ENCODE measurements around the gene CBARP.
"Not testable (repeated sequence)": the region's sequence is repeated elsewhere in the genome, so short reads cannot be mapped to it uniquely, and the experiment has no call there.

Gene CBARP

DNA sequence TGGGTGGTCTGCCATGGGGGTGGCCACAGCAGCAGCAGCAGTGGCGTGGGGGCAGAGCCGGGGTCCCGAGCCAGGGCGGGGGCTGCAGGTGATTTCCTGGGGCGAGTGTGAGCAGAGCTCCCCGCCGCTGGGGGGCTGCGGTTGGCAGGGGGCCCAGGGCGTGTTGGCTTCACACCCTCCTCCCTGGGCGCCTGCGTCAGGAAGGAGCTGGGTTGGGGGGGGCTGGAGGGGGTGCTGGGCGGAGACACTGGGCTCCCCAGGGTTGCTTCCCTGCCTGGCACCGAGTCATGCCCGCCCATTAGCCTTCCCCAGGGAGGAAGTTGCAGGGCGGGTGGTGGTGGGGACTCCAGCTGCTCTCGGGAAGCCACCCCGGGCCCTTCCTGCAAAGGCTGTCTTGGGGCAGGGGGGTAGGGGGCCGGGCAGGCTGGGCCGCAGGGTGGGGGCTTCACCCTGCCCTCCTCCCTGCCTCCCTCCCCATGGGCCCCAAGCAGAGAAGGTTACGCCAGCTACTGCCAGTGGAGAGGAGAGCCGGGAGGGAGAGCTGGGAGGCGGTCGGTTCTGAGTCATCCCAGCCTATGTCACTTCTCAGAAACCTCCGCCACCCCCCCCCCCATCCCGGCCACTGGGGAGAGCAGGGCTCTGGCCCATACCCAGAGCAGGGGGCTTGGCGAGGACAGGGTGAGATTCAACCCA is 15.2 kb upstream of the CBARP start:
- peak; percentile 76 for DNase-seq (ENCODE audit: low read depth)

DNA sequence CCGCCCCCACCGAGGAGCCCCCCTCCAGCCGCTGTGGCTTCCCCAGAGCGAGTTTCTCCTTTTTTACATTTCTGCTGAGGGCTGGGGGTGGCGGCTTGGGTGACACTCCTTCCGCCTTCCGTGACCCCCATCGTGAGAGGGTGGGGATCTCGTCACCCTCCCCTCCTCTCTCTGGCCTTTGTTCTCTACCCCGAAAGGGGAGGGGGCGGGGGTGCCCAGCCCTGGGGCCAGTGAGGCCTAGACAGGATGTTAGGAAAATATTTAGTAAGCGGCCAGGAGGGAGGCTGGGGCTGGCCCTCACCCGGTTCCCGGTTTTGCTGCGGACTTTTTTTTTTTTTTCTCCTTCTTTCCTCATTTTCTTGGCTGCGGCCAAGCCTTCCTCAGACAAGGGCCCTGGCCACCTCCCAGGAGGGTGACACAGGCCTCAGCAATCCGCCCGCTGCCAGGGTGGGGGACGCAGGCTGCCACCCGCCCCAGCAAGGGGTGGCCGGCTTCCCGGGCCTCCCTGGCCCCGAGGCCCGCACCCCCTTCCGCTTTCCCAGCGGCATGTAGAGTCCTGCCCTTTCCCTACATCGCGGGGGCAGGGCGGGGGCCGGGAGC is 14.5 kb upstream of the CBARP start:
- DNase-seq (ENCODE audit: low read depth), result peak; percentile 84

- no peak for DNase-seq (ENCODE audit: low read depth)
Measured at GRCh38 chr19:1251330-1252220, 13.8 kb upstream of the CBARP start.

DNA sequence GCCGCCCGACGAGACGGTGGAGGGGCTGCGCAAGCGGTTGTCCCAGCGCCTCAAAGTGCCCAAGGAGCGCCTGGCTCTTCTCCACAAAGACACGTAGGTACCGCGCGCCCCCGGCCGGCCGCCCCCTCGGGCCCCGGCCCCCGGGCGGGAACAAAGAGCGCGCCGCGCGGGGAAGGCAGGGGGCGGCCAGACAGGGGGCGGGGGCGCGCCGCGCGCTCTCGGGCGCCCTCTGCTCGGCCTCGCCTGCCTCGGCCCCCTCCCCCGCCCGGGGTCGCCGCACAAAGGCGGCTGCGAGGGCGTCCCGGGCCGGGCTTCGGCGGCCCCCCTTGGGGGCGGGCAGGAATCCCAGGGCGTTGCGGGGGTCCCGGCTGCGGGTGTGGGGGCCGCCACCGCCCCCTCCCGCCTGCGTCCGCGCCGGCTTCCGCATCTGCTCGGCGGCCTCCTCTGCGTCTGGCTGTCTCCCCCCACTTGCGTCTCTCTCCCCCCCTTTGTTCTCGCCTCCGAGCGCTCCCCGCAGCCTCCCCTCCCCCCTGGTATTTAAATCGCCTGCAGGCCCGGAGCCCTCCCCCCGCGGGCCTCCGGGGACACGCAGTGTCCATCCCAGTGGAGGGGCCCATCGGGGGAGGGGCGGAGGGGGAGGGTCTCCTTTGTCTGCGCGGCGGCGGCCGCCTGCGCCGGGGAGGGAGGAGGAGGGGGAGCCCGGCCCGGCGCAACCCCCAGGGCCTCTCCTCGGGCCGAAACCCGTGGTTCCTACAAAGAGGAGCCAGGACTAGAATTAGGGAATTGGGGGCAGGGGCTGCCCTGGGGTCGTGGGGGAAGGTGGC is 12.8 kb upstream of the CBARP start:
- no peak for DNase-seq (ENCODE audit: low read depth)

GRCh38 chr19:1249990-1250436 is 12.2 kb upstream of the CBARP start:
- DNase-seq (ENCODE audit: low read depth), result no peak

DNA sequence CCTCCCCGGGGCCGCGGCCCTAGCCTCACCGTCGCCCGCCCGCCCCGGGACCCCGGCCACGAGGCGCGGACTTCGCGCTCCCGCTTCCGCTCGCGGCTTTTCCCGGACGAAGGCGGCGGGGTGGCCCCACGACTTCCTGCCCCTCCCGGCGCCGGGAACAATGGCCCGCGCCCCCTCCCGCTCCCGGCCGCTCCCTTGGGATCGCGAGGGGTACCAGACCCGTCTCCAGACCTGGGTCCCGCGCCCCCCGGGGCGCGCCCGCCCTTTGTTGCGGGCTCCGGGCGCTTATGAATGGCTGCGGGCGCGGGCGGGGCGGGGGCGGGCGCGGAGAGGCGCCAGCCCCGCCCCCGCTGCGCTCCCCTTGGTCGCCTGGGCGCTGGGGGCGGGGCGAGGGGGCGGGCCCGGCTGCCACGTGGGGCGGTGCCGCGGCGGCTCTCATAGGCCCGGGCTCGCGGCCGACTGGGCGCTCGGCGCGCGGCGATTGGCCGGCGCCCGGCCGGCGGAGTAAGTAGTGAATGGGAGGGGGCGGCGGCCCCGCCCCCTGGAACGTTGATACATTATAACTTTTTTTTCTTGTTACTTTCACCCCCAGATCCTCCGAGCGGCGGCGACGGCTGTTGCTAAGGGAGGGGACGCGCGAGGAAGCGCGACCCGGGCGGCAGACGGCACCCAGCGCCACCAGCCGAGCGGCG is 11.6 kb upstream of the CBARP start:
- DNase-seq (ENCODE audit: low read depth), result no peak

GRCh38 chr19:1248786-1249297 is 11.0 kb upstream of the CBARP start:
- DNase-seq (ENCODE audit: low read depth), result no peak

- DNase-seq (ENCODE audit: low read depth), result no peak
Measured at GRCh38 chr19:1248139-1248785, 10.5 kb upstream of the CBARP start, which contains the start of gene MIDN. MIDN (plus strand) TSS chr19:1248583; CDS start chr19:1250297, 1,714 bp downstream.

- no peak for DNase-seq (ENCODE audit: low read depth)
Measured at GRCh38 chr19:1247748-1248138, 9.9 kb upstream of the CBARP start.

GRCh38 chr19:1246265-1247087 is 8.7 kb upstream of the CBARP start:
- not testable (repeated sequence) for DNase-seq (ENCODE audit: low read depth)

- no peak for DNase-seq (ENCODE audit: low read depth)
Measured at GRCh38 chr19:1245494-1246264, 7.9 kb upstream of the CBARP start.

- DNase-seq (ENCODE audit: low read depth), result no peak
Measured at GRCh38 chr19:1244693-1245451, 7.1 kb upstream of the CBARP start.

DNA sequence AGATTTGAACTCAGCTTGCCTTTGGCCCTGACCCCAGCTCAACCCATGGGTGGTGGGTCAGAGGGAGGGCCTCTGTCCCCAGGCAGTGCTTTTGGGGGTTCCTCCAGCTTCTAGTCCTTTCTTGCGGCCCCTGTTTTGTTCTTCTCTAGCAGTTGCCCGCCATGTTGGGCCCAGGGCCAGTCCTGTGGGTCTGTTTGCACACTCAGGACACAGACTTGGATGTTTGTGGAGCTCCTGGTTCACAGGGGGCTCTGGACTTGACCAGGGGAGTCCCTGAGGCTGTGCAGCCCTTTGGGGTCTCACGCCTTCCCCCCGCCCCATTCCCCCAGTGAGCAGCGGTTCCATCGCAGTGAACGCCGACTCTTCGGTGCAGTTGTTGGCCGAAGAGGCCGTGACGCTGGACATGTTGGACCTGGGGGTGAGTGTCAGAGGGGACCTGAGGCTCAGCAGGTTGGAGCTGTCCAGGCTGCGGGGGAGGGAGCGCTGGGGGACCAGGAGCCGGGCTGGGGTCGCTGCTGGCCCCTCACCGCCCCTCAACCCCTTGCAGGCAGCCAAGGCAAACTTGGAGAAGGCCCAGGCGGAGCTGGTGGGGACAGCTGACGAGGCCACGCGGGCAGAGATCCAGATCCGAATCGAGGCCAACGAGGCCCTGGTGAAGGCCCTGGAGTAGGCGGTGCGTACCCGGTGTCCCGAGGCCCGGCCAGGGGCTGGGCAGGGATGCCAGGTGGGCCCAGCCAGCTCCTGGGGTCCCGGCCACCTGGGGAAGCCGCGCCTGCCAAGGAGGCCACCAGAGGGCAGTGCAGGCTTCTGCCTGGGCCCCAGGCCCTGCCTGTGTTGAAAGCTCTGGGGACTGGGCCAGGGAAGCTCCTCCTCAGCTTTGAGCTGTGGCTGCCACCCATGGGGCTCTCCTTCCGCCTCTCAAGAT is 6.2 kb upstream of the CBARP start:
- no peak for DNase-seq (ENCODE audit: low read depth)

DNA sequence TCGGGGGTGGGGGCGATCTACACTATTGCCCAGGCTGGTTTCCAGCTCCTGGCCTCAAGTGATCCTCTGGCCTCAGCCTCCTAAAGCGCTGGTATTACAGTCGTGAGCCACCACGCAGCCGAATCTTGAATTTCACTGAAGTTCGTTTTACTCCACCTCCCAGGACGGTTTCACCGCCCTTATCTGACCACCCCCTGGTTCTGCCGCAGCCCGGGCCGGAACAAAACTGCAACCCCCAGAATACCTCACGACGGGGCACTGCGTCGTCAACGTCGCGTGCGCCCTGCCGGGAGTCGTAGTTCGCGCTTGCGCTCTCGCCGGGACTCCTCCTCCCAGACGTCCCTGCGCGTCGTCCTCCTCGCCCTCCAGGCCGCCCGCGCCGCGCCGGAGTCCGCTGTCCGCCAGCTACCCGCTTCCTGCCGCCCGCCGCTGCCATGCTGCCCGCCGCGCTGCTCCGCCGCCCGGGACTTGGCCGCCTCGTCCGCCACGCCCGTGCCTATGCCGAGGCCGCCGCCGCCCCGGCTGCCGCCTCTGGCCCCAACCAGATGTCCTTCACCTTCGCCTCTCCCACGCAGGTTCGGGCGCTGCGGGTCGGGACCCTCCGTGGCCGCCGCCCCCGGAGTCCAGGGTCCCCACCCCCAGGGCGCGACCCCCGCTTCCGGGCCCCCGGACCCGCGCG is 3.8 kb upstream of the CBARP start, which contains the start of gene ATP5F1D:
ATP5F1D (plus strand) TSS at position 335 of the 679 bp plus-strand sequence; CDS start at position 435, 100 bp downstream.
- no peak for DNase-seq (ENCODE audit: low read depth)

GRCh38 chr19:1240925-1241324 is 3.1 kb upstream of the CBARP start:
- DNase-seq (ENCODE audit: low read depth), result no peak
